HG02571 (cell line): ENCODE results near the gene SPOCD1.

Experiments
- ATAC-seq: cut with Tn5 transposase; IDR thresholded peaks from one replicate; pipeline ENCODE4 v1.9.1; 2021; ENCODE audit warnings: mild to moderate bottlenecking, moderate library complexity; ENCODE audit not compliant: unreplicated experiment

Gene SPOCD1

DNA sequence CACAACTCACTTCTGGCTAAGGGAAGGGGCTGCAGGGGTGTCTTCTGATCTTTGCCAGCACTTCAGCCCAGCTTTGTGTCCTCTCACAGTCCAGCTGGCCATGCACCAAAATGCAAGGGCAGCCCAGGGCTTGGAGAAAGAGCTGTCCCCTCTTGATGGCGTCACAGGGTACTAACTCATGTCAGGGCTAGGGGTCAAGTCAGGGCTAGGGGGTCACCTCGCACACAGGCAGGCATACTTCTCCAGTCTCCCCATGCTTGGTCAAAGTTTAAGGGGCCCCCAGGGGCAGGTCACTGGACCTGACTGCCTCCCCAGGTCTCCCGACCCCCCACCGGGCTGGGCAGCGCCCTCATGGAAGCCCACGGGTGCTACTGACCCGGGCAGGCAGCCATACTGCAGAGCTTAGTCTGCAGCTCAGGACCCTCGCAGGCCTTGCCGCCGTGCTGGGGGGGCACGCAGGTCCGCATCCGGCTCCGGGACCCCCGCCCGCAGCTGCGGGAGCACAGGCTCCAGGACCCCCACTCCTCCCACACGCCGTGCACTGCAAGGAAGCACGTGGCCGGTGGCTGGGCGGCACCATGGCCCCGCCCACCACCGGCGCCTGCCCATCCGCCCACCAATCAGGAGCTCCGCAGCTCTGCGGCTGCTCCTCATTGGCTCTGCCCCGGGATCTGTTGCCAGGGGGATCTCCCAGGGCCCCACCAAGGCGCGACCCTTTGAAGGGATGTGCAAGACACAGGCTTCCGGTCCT, 73.2 kb downstream of the SPOCD1 start:
- no peak for ATAC-seq
